Cardiac muscle cell (in vitro differentiated cells and primary cell): ENCODE results near the gene INO80. TPM values are rescaled to one million over a fixed set of nuclear protein-coding genes. Genes with fewer than 3 reads are reported as not detected.

Source experiments
- DNase-seq, 2 donors: peaks; one replicate each; pipeline versions ENCODE4 v3.0.0 to v3.0.0-alpha.2; 2010 to 2017; ENCODE audit warnings: low read depth in 1 of 2, low spot score in 1 of 2
- H3K27ac ChIP-seq: fragments of 200-600 bp; sonication (generic); 2 replicates; pipeline ENCODE4 v1.5.1; 2016
- H3K27me3 ChIP-seq: fragments of 200-600 bp; sonication (generic); 2 replicates; pipeline ENCODE4 v1.6.0; 2016; ENCODE audit warnings: control low read depth
- H3K36me3 ChIP-seq: fragments of 200-600 bp; sonication (generic); 2 replicates; pipeline ENCODE4 v1.5.1; 2016; ENCODE audit warnings: control low read depth
- H3K4me1 ChIP-seq: fragments of 200-600 bp; sonication (generic); 2 replicates; pipeline ENCODE4 v1.8.1; 2017; ENCODE audit warnings: low read depth, mild to moderate bottlenecking, mixed run types
- H3K4me3 ChIP-seq: fragments of 200-600 bp; sonication (generic); 2 replicates; pipeline ENCODE4 v1.5.1; 2016; ENCODE audit warnings: mild to moderate bottlenecking
- H3K9me3 ChIP-seq: fragments of 200-600 bp; sonication (generic); 2 replicates; pipeline ENCODE4 v1.5.1; 2017; ENCODE audit warnings: low read depth, mild to moderate bottlenecking, control low read depth
- polyA plus RNA-seq: library from polyadenylated mRNA; unstranded; fragments of >200 nt; fragmentation: Nextera tagmentation; extraction: Ambion mirVana; gene quantifications from 2 replicates; pipeline ENCODE4 v1.2.1, GENCODE V29; 2016
- total RNA-seq: library from RNA; depleted of rRNA; stranded (reverse); fragments of >200 nt; gene quantifications from 2 replicates; pipeline ENCODE4 v1.2.3, GENCODE V29; 2016
- TF ChIP-seq, protein P1 (sequence below): IDR thresholded peaks from 2 replicates; pipeline ENCODE4 v1.5.1; 2012; ENCODE audit warnings: low read depth, mild to moderate bottlenecking, low read length

INO80 gene
- total and polyA plus RNA-seq, 2 experiments from 2014 or later, result 6.0 to 14.0 TPM

DNA sequence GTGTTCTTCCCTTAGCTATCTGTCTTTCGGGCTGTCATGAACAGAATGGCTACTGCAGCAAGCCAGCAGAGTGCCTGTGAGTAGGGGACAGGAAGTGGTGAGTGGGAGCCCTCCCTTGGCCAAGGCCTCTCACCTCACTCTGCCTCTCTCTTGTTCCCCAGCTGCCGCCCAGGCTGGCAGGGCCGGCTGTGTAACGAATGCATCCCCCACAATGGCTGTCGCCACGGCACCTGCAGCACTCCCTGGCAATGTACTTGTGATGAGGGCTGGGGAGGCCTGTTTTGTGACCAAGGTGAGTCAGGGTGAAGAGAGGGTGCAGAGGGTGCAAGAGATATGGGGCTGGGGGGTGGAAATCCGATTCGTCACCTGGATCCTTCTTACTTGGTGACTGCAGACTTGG, 183.9 kb downstream of the INO80 start:
- Histone ChIP-seq H3K36me3 (no peaks in the 10 kb centered on the region), H3K27me3 (peaks cover 84% of the 10 kb centered on the region), H3K9me3 (no peaks in the 10 kb centered on the region), H3K27ac (no peak overlapping the region), H3K4me1 (peaks cover 4% of the 10 kb centered on the region), H3K4me3 (no peak overlapping the region)
- DNase-seq, result no peak
- TF ChIP-seq, protein P1, sequence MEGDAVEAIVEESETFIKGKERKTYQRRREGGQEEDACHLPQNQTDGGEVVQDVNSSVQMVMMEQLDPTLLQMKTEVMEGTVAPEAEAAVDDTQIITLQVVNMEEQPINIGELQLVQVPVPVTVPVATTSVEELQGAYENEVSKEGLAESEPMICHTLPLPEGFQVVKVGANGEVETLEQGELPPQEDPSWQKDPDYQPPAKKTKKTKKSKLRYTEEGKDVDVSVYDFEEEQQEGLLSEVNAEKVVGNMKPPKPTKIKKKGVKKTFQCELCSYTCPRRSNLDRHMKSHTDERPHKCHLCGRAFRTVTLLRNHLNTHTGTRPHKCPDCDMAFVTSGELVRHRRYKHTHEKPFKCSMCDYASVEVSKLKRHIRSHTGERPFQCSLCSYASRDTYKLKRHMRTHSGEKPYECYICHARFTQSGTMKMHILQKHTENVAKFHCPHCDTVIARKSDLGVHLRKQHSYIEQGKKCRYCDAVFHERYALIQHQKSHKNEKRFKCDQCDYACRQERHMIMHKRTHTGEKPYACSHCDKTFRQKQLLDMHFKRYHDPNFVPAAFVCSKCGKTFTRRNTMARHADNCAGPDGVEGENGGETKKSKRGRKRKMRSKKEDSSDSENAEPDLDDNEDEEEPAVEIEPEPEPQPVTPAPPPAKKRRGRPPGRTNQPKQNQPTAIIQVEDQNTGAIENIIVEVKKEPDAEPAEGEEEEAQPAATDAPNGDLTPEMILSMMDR, result no peak

GRCh38 chr15:40931300-40932142, 184.6 kb downstream of the INO80 start:
- H3K9me3 ChIP-seq, result no peaks in the 10 kb centered on the region
- no peaks in the 10 kb centered on the region for H3K36me3 ChIP-seq
- no peak for DNase-seq
- H3K4me1 ChIP-seq, result peaks cover 4% of the 10 kb centered on the region
- H3K27ac ChIP-seq, result no peak overlapping the region
- TF ChIP-seq, protein P1, result no peak
- no peak overlapping the region for H3K4me3 ChIP-seq
- H3K27me3 ChIP-seq, result peaks cover 90% of the 10 kb centered on the region

DNA sequence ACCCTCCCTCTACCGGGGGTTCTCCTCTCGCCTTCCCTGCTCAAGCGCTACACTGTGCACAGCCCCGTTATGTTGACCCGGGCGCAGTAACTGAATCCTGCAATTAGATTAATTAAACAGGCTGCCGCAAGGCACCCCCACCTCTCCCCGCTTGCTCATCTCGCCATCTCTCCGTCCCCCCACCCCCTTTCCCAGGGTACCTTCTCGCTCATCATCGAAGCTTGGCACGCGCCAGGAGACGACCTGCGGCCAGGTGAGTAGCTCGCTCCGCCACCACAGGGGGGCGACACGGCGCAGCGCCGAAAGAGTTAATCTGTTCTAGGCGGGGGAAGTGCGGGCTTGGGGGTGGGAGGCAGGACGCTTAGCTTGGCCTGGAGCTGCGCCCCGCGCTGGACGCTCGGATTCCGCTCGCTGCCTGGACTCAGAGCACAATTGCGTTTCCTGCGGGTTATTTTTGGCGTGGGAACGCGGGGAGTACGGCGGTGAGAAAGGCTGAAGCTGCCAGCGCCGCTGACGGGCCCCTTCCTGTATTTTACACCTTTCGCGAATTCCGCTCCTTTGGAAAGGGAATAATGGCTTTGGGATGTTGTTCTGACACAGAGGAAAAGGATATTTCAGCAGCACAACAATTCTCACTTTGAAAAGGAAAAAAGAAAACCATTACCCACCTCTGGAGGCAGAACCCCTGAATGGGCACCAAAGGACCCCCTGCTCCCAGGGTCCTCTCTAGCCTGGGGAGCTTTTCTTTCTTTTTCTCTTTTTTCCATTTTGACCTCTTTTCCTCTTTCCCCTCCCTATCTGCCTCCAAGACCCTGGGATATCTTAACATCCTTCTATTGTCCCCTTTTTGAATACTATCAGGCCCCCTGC, 185.4 kb downstream of the INO80 start:
- TF ChIP-seq, protein P1, result peak; percentile 61
- H3K9me3 ChIP-seq, result no peaks in the 10 kb centered on the region
- peaks cover 95% of the 10 kb centered on the region for H3K27me3 ChIP-seq
- DNase-seq, result peak; percentile 47 to 77
- H3K4me1 ChIP-seq, result peaks cover 11% of the 10 kb centered on the region
- H3K36me3 ChIP-seq, result no peaks in the 10 kb centered on the region
- H3K4me3 ChIP-seq, result peak overlapping the region; percentile 41
- no peak overlapping the region for H3K27ac ChIP-seq

DNA sequence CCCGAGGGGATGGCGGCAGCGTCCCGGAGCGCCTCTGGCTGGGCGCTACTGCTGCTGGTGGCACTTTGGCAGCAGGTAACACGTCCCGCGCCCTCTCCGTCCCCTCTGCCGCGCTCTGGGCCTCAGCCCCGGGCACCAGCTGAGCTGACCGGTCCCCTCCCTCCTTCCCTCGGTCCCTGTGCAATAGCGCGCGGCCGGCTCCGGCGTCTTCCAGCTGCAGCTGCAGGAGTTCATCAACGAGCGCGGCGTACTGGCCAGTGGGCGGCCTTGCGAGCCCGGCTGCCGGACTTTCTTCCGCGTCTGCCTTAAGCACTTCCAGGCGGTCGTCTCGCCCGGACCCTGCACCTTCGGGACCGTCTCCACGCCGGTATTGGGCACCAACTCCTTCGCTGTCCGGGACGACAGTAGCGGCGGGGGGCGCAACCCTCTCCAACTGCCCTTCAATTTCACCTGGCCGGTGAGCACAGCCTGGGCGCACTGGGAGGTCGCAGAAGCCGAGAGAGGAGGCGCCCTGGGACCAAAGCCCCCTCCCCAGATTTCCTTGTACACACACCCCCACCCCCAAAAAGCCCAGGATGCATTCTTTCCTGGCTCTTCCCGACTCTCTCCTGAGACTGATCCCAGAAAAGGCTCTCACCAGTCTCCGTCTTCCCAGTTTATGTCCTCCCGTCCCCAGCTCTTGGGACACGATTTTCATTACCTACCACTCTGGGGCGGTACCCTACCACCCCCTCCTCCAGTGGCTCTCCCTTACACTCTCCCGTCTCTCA, 186.2 kb downstream of the INO80 start:
- H3K36me3 ChIP-seq, result no peaks in the 10 kb centered on the region
- TF ChIP-seq, protein P1, result no peak
- H3K4me1 ChIP-seq, result peaks cover 11% of the 10 kb centered on the region
- H3K9me3 ChIP-seq, result no peaks in the 10 kb centered on the region
- peak overlapping the region; percentile 41 for H3K4me3 ChIP-seq
- peak; percentile 74 to 77 for DNase-seq
- no peak overlapping the region for H3K27ac ChIP-seq
- peaks cover 95% of the 10 kb centered on the region for H3K27me3 ChIP-seq

Other genes with a start within 250 kb of the INO80 start
- gene RHOV, start 242.0 kb downstream of the INO80 start, total RNA-seq, result 0.35 and 1.2 TPM in 2 replicates
- gene RHOV, start 242.0 kb downstream of the INO80 start, polyA plus RNA-seq, result 0.84 and 1.5 TPM in 2 replicates
- gene VPS18, start 221.8 kb downstream of the INO80 start, total RNA-seq, result 34.1 and 35.8 TPM in 2 replicates
- gene VPS18, start 221.8 kb downstream of the INO80 start, polyA plus RNA-seq, result 20.5 and 28.7 TPM in 2 replicates
- gene DLL4, start 186.9 kb downstream of the INO80 start, total RNA-seq, result 0.11 and 0.71 TPM in 2 replicates
- gene DLL4, start 186.9 kb downstream of the INO80 start, polyA plus RNA-seq, result 0.42 TPM in 1 of 2 replicates, not detected in the other
- gene CHAC1, start 162.8 kb downstream of the INO80 start, total RNA-seq, result 6.0 and 8.0 TPM in 2 replicates
- 3.1 and 5.0 TPM in 2 replicates for gene CHAC1, start 162.8 kb downstream of the INO80 start, polyA plus RNA-seq
- not detected in 2 replicates for gene EXD1, start 114.5 kb upstream of the INO80 start, total RNA-seq
- not detected in 2 replicates for gene EXD1, start 114.5 kb upstream of the INO80 start, polyA plus RNA-seq
- 233 and 310 TPM in 2 replicates for gene CHP1, start 115.0 kb upstream of the INO80 start, total RNA-seq
- 32.9 and 37.0 TPM in 2 replicates for gene CHP1, start 115.0 kb upstream of the INO80 start, polyA plus RNA-seq
- 8.0 and 19.8 TPM in 2 replicates for gene OIP5, start 216.3 kb upstream of the INO80 start, total RNA-seq
- 8.4 and 30.2 TPM in 2 replicates for gene OIP5, start 216.3 kb upstream of the INO80 start, polyA plus RNA-seq
- 37.1 and 198 TPM in 2 replicates for gene NUSAP1, start 216.6 kb upstream of the INO80 start, total RNA-seq
- 28.5 and 173 TPM in 2 replicates for gene NUSAP1, start 216.6 kb upstream of the INO80 start, polyA plus RNA-seq